Measurements from ENCODE around the gene RAET1G.

RAET1G gene

GRCh38 chr6:149891259-149891658, 31.7 kb downstream of the RAET1G start:
- no peak for DNase-seq

GRCh38 chr6:149890629-149891045, 32.3 kb downstream of the RAET1G start:
- DNase-seq: no peak

- no peak for DNase-seq
Observed at GRCh38 chr6:149889326-149889725, 33.6 kb downstream of the RAET1G start.

GRCh38 chr6:149888659-149889058, 34.3 kb downstream of the RAET1G start:
- no peak for DNase-seq

- DNase-seq: no peak
Observed at GRCh38 chr6:149888093-149888492, 34.8 kb downstream of the RAET1G start.

- no peak for DNase-seq
Observed at GRCh38 chr6:149887343-149887742, 35.6 kb downstream of the RAET1G start.

- no peak for DNase-seq
Observed at GRCh38 chr6:149885888-149886287, 37.0 kb downstream of the RAET1G start.

GRCh38 chr6:149884617-149885016, 38.3 kb downstream of the RAET1G start:
- DNase-seq: no peak

- DNase-seq: no peak
Observed at GRCh38 chr6:149884215-149884614, 38.7 kb downstream of the RAET1G start.

- no peak for DNase-seq
Observed at GRCh38 chr6:149881860-149882259, 41.1 kb downstream of the RAET1G start.

GRCh38 chr6:149881066-149881766, 41.7 kb downstream of the RAET1G start:
- no peak for DNase-seq

- no peak for DNase-seq
Observed at GRCh38 chr6:149877659-149878058, 45.3 kb downstream of the RAET1G start.

GRCh38 chr6:149876241-149876933, 46.5 kb downstream of the RAET1G start:
- DNase-seq: no peak

GRCh38 chr6:149872233-149872632, 50.7 kb downstream of the RAET1G start:
- no peak for DNase-seq

- DNase-seq: no peak
Observed at GRCh38 chr6:149871182-149871581, 51.7 kb downstream of the RAET1G start.

GRCh38 chr6:149869275-149869892, 53.5 kb downstream of the RAET1G start:
- no peak for DNase-seq

- no peak for DNase-seq
Observed at GRCh38 chr6:149867876-149868640, 54.9 kb downstream of the RAET1G start.
